Measurements from ENCODE around the gene FBN2.

The FBN2 gene

GRCh38 chr5:128528637-128529255 lies 9.3 kb downstream of the FBN2 start:
- no peak overlapping the region for H2AK5ac ChIP-seq (ENCODE audit: low read depth, low read length)

GRCh38 chr5:128528126-128528525 lies 9.9 kb downstream of the FBN2 start:
- no peak overlapping the region for H3K4ac ChIP-seq (ENCODE audit: low read length)
- H2AK5ac ChIP-seq (ENCODE audit: low read depth, low read length), result no peak overlapping the region
- H3K4me3 ChIP-seq (ENCODE audit: low read length in 2 of 2), result no peak overlapping the region
- no peak overlapping the region for H3K18ac ChIP-seq (ENCODE audit: low read length)
- no peak overlapping the region for H3K14ac ChIP-seq (ENCODE audit: low read length)
- no peak overlapping the region for H2BK12ac ChIP-seq (ENCODE audit: low read length)
- H2BK15ac ChIP-seq (ENCODE audit: low read length), result no peak overlapping the region
- H2AFZ ChIP-seq (ENCODE audit: low read length), result no peak overlapping the region
- H3K4me1 ChIP-seq (ENCODE audit: control insufficient read depth in 2 of 2, insufficient read depth in 1 of 2, low read depth in 1 of 2, low read length in 2 of 2), result peaks cover 0 to 10% of the 10 kb centered on the region in 2 donors
- no peak overlapping the region for H3K9ac ChIP-seq (ENCODE audit: low read depth, low read length, poor library complexity)
- H3K36me3 ChIP-seq (replicated peaks in 1 of 2; ENCODE audit: control insufficient read depth in 2 of 2, insufficient read depth in 2 of 2, low read length in 2 of 2), result peaks cover 16 to 99% of the 10 kb centered on the region in 2 donors
- H3K4me2 ChIP-seq (ENCODE audit: insufficient read depth, low read length, poor library complexity, severe bottlenecking), result no peak overlapping the region
- H3K23ac ChIP-seq (ENCODE audit: low read depth, low read length, poor library complexity), result no peak overlapping the region
- H3K27ac ChIP-seq (replicated peaks; ENCODE audit: low read length), result no peak overlapping the region
- H2BK120ac ChIP-seq (ENCODE audit: low read depth, low read length), result no peak overlapping the region
- H4K91ac ChIP-seq (ENCODE audit: low read depth, low read length, poor library complexity), result no peak overlapping the region
- WGBS, 2 donors (ENCODE audit: extremely low coverage in 2 of 2, insufficient read length in 2 of 2, insufficient replicate concordance in 1 of 2), result no CpG with 5 or more reads among the region's 2 CpGs
- no peak overlapping the region for H2BK5ac ChIP-seq (ENCODE audit: low read length)
- H3K27me3 ChIP-seq (ENCODE audit: control insufficient read depth in 3 of 3, insufficient read depth in 3 of 3, low read depth in 1 of 3, low read length in 3 of 3), result no peaks in the 10 kb centered on the region
- H4K8ac ChIP-seq (ENCODE audit: low read depth, low read length), result no peak overlapping the region
- no peaks in the 10 kb centered on the region for H3K79me1 ChIP-seq (ENCODE audit: low read depth, low read length)
- no peak for DNase-seq (ENCODE audit: low spot score)
- H3K9me3 ChIP-seq (replicated peaks in 1 of 2; ENCODE audit: control insufficient read depth in 2 of 2, insufficient read depth in 1 of 2, low read depth in 1 of 2, low read length in 2 of 2), result no peaks in the 10 kb centered on the region

More at GRCh38 chr5:128528637-128529255, 9.3 kb downstream of the FBN2 start:
- peaks cover 0 to 12% of the 10 kb centered on the region in 2 donors for H3K4me1 ChIP-seq (ENCODE audit: control insufficient read depth in 2 of 2, insufficient read depth in 1 of 2, low read depth in 1 of 2, low read length in 2 of 2)
- H3K36me3 ChIP-seq (replicated peaks in 1 of 2; ENCODE audit: control insufficient read depth in 2 of 2, insufficient read depth in 2 of 2, low read length in 2 of 2), result peaks cover 15 to 99% of the 10 kb centered on the region in 2 donors
- H2BK12ac ChIP-seq (ENCODE audit: low read length), result no peak overlapping the region
- H3K9me3 ChIP-seq (replicated peaks in 1 of 2; ENCODE audit: control insufficient read depth in 2 of 2, insufficient read depth in 1 of 2, low read depth in 1 of 2, low read length in 2 of 2), result no peaks in the 10 kb centered on the region
- H4K8ac ChIP-seq (ENCODE audit: low read depth, low read length), result no peak overlapping the region
- no peak overlapping the region for H4K91ac ChIP-seq (ENCODE audit: low read depth, low read length, poor library complexity)
- no peak overlapping the region for H2BK120ac ChIP-seq (ENCODE audit: low read depth, low read length)
- H3K4me2 ChIP-seq (ENCODE audit: insufficient read depth, low read length, poor library complexity, severe bottlenecking), result no peak overlapping the region
- no peaks in the 10 kb centered on the region for H3K27me3 ChIP-seq (ENCODE audit: control insufficient read depth in 3 of 3, insufficient read depth in 3 of 3, low read depth in 1 of 3, low read length in 3 of 3)
- no peak overlapping the region for H3K4ac ChIP-seq (ENCODE audit: low read length)
- H3K14ac ChIP-seq (ENCODE audit: low read length), result no peak overlapping the region
- no peak overlapping the region for H2BK15ac ChIP-seq (ENCODE audit: low read length)
- no peak for DNase-seq (ENCODE audit: low spot score)
- H3K27ac ChIP-seq (replicated peaks; ENCODE audit: low read length), result no peak overlapping the region
- no peak overlapping the region for H2BK5ac ChIP-seq (ENCODE audit: low read length)
- no peak overlapping the region for H3K18ac ChIP-seq (ENCODE audit: low read length)
- no peak overlapping the region for H3K4me3 ChIP-seq (ENCODE audit: low read length in 2 of 2)
- H2AFZ ChIP-seq (ENCODE audit: low read length), result no peak overlapping the region
- no peak overlapping the region for H3K9ac ChIP-seq (ENCODE audit: low read depth, low read length, poor library complexity)
- no CpG with 5 or more reads among the region's 5 CpGs for WGBS, 2 donors (ENCODE audit: extremely low coverage in 2 of 2, insufficient read length in 2 of 2, insufficient replicate concordance in 1 of 2)
- H3K79me1 ChIP-seq (ENCODE audit: low read depth, low read length), result no peaks in the 10 kb centered on the region
- no peak overlapping the region for H3K23ac ChIP-seq (ENCODE audit: low read depth, low read length, poor library complexity)

DNA sequence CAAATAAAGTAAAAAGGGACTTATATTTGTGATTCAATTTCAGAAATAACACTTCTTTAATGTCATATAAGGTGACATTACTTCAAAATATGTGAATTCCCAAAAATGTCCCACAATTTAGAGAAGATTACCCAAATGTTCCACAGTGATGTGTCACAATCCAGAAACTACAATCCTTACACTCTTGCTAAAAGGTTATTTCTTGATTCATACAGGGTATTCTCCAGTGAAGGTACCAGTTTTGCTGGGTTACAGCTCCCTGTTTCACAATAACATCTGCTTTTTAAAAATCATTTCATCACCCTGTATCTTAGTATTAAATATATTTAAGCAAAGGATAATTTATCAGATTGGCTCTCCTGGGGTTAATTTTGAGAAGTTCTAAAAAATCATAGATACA lies 11.0 kb downstream of the FBN2 start:
- H3K4me2 ChIP-seq (ENCODE audit: insufficient read depth, low read length, poor library complexity, severe bottlenecking), result no peak overlapping the region
- H3K27ac ChIP-seq (replicated peaks; ENCODE audit: low read length), result no peak overlapping the region
- no peak overlapping the region for H3K4me3 ChIP-seq (ENCODE audit: low read length in 2 of 2)
- H2BK120ac ChIP-seq (ENCODE audit: low read depth, low read length), result no peak overlapping the region
- H3K23ac ChIP-seq (ENCODE audit: low read depth, low read length, poor library complexity), result no peak overlapping the region
- H3K9me3 ChIP-seq (replicated peaks in 1 of 2; ENCODE audit: control insufficient read depth in 2 of 2, insufficient read depth in 1 of 2, low read depth in 1 of 2, low read length in 2 of 2), result no peaks in the 10 kb centered on the region
- no peak overlapping the region for H3K4ac ChIP-seq (ENCODE audit: low read length)
- no peak overlapping the region for H2BK12ac ChIP-seq (ENCODE audit: low read length)
- H3K14ac ChIP-seq (ENCODE audit: low read length), result no peak overlapping the region
- peaks cover 0 to 2% of the 10 kb centered on the region in 2 donors for H3K4me1 ChIP-seq (ENCODE audit: control insufficient read depth in 2 of 2, insufficient read depth in 1 of 2, low read depth in 1 of 2, low read length in 2 of 2)
- H2AK5ac ChIP-seq (ENCODE audit: low read depth, low read length), result no peak overlapping the region
- no peak overlapping the region for H3K9ac ChIP-seq (ENCODE audit: low read depth, low read length, poor library complexity)
- no peak for DNase-seq (ENCODE audit: low spot score)
- no peak overlapping the region for H4K8ac ChIP-seq (ENCODE audit: low read depth, low read length)
- no peaks in the 10 kb centered on the region for H3K27me3 ChIP-seq (ENCODE audit: control insufficient read depth in 3 of 3, insufficient read depth in 3 of 3, low read depth in 1 of 3, low read length in 3 of 3)
- H2AFZ ChIP-seq (ENCODE audit: low read length), result no peak overlapping the region
- no peak overlapping the region for H2BK5ac ChIP-seq (ENCODE audit: low read length)
- H3K79me1 ChIP-seq (ENCODE audit: low read depth, low read length), result peaks cover under 1% of the 10 kb centered on the region
- H2BK15ac ChIP-seq (ENCODE audit: low read length), result no peak overlapping the region
- H4K91ac ChIP-seq (ENCODE audit: low read depth, low read length, poor library complexity), result no peak overlapping the region
- H3K36me3 ChIP-seq (replicated peaks in 1 of 2; ENCODE audit: control insufficient read depth in 2 of 2, insufficient read depth in 2 of 2, low read length in 2 of 2), result peaks cover 16 to 99% of the 10 kb centered on the region in 2 donors
- no peak overlapping the region for H3K18ac ChIP-seq (ENCODE audit: low read length)

DNA sequence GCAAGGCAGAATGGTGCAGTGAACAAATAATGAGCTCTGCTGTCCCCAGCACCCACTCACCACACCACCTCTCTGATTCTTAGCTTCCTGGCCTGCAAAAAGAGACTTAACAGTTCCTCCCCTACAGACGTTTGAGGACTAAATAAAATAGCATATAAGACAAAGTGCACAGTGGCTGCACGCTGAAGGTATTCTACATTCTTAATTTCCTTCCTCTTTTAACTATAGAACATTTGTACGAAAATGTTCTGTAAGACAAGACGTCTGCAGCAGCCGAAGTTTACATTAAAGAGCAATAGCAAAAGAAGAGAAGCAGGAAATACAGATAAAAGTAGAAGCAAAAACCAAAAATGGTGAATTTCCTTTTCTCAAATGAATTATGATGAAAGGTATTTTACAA lies 15.7 kb downstream of the FBN2 start:
- H3K4me2 ChIP-seq (ENCODE audit: insufficient read depth, low read length, poor library complexity, severe bottlenecking), result no peak overlapping the region
- H4K8ac ChIP-seq (ENCODE audit: low read depth, low read length), result no peak overlapping the region
- H2AFZ ChIP-seq (ENCODE audit: low read length), result no peak overlapping the region
- H3K14ac ChIP-seq (ENCODE audit: low read length), result no peak overlapping the region
- no peak overlapping the region for H2BK12ac ChIP-seq (ENCODE audit: low read length)
- H3K23ac ChIP-seq (ENCODE audit: low read depth, low read length, poor library complexity), result no peak overlapping the region
- H4K91ac ChIP-seq (ENCODE audit: low read depth, low read length, poor library complexity), result no peak overlapping the region
- no peaks in the 10 kb centered on the region for H3K4me1 ChIP-seq (ENCODE audit: control insufficient read depth in 2 of 2, insufficient read depth in 1 of 2, low read depth in 1 of 2, low read length in 2 of 2)
- no peak overlapping the region for H3K4ac ChIP-seq (ENCODE audit: low read length)
- H3K27ac ChIP-seq (replicated peaks; ENCODE audit: low read length), result no peak overlapping the region
- no peak overlapping the region for H2BK120ac ChIP-seq (ENCODE audit: low read depth, low read length)
- H2BK15ac ChIP-seq (ENCODE audit: low read length), result no peak overlapping the region
- no peak overlapping the region for H3K9ac ChIP-seq (ENCODE audit: low read depth, low read length, poor library complexity)
- H3K27me3 ChIP-seq (ENCODE audit: control insufficient read depth in 3 of 3, insufficient read depth in 3 of 3, low read depth in 1 of 3, low read length in 3 of 3), result no peaks in the 10 kb centered on the region
- no peak for DNase-seq (ENCODE audit: low spot score)
- H3K18ac ChIP-seq (ENCODE audit: low read length), result no peak overlapping the region
- no peak overlapping the region for H3K4me3 ChIP-seq (ENCODE audit: low read length in 2 of 2)
- H3K79me1 ChIP-seq (ENCODE audit: low read depth, low read length), result peaks cover 2% of the 10 kb centered on the region
- no CpG with 5 or more reads among the region's 5 CpGs for WGBS, 2 donors (ENCODE audit: extremely low coverage in 2 of 2, insufficient read length in 2 of 2, insufficient replicate concordance in 1 of 2)
- no peak overlapping the region for H2AK5ac ChIP-seq (ENCODE audit: low read depth, low read length)
- no peak overlapping the region for H2BK5ac ChIP-seq (ENCODE audit: low read length)
- H3K9me3 ChIP-seq (replicated peaks in 1 of 2; ENCODE audit: control insufficient read depth in 2 of 2, insufficient read depth in 1 of 2, low read depth in 1 of 2, low read length in 2 of 2), result no peaks in the 10 kb centered on the region
- peaks cover 21 to 97% of the 10 kb centered on the region in 2 donors for H3K36me3 ChIP-seq (replicated peaks in 1 of 2; ENCODE audit: control insufficient read depth in 2 of 2, insufficient read depth in 2 of 2, low read length in 2 of 2)

All from neuronal stem cell (in vitro differentiated cells).